HS-27A (cell line): Measurements from ENCODE around the gene KRTAP5-6.

ENCODE experiments used
- DNase-seq: peaks from one replicate; pipeline ENCODE4 v3.0.0-alpha.2; 2012; ENCODE audit warnings: low read depth, missing footprints

The KRTAP5-6 gene

DNA sequence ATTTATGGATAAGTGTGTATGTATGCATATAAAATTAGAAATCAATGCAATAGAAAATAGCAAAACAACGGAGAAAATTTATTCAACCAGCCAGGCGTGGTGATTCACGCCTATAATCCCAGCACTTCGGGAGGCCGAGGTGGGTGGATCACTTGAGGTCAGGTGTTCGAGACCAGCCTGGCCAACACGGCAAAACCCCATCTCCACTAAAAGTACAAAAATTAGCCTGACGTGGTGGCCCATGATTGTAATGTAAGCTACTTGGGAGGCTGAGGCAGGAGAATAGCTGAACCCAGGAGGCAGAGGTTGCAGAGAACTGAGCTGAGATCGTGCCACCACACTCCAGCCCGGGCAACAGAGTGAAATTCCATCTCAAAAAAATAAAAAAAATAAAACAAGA lies 5.5 kb downstream of the KRTAP5-6 start:
- no peak for DNase-seq

DNA sequence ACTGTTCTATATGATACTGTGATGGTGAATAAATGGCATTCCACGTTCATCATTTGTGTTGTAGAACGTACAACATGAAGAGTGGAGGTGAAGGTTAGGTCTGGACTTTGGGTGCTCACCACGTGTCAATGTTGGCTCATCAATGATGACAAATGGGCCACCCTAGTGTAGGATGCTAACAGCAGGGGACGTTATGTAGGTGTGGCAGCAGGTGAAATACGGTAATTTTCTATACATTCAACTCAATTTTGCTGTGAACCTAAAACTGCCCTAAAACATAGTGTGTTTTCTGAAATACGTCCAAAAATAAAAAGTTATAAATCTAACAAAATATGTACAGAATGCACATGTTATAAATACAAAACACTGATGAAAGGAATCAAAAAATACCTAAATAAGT lies 6.2 kb downstream of the KRTAP5-6 start:
- no peak for DNase-seq

DNA sequence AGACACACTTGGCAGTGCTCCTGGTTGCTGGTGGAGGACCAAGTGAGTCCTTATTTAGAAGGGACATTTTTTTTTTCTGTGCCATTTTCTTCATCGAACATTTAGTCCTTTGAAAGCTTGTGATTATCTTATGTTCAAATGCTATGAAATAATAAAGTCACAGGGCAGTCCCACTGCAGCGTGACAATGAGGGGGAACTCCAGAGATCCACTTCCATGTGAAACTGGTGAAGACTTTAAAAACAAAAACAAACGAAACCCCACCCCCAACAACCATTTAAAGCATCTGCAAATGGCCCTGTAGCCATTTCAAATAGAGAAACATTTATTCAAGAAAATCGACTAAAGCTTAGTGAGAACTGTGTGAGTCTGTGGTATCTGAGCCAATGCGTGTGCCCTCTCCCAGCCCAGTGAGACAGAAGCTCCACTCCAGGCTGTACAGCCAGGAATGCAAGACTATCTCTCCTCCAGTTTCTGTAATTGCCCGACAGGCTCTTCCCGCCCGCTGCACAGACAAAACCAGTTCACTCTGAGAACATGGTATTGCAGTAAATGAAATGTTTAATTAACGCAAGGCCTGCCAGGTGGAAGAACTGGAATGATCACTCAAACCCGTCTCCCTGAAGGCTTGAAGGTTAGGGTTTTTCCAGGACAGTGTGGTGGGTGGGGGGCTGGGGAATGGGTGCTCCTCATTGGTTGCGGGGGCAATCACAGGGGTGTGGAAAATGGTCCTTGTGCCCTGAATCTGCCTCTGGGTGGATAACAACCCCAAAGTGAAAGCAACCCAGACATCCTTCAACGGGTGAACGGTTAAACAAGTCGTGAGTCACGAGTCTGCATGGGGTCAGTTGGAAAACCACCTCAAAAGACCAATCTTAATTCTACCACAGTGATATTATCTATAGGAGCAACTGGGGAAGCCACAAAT lies 8.4 kb downstream of the KRTAP5-6 start:
- no peak for DNase-seq

DNA sequence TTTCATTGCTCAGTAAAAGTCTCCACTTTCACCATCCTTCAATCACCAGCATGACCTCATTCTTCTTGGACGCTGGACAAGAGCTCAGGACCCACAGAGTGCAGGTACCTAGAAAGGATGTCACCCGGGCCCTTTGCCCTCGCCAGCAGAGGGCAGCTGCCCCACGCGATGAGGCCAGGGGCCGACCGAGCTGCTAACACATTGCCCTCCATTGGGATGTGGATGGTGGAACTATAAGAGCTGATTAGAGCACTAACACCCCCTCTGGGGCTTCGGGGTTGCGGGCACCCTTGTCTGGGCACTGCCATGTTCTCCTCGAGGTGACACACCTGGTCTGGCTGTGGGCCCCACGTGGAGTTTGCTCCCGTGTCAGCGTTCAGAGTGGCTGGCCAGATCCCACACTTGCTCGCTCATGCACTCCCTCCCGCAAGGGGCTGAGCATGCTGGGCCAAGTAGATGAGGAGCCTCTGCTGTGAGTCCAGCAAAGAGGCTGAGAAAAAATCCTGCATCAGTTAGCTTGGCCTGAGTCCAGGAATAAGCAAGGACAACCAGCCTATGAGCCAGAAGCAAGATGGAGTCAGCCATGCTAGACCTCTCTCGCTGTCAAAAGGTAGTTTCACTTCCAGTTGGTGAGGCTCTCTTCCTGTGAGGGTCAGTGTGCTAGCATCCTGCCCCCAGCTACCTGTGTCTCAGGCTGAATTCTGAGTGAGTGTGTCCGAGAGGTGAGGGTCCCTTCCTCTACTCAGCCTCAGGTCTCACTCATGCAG lies 9.8 kb downstream of the KRTAP5-6 start:
- DNase-seq = no peak

GRCh38 chr11:1707751-1708150 lies 10.8 kb downstream of the KRTAP5-6 start:
- no peak for DNase-seq

- DNase-seq = no peak
Observed at GRCh38 chr11:1708716-1709115, 11.7 kb downstream of the KRTAP5-6 start.

DNA sequence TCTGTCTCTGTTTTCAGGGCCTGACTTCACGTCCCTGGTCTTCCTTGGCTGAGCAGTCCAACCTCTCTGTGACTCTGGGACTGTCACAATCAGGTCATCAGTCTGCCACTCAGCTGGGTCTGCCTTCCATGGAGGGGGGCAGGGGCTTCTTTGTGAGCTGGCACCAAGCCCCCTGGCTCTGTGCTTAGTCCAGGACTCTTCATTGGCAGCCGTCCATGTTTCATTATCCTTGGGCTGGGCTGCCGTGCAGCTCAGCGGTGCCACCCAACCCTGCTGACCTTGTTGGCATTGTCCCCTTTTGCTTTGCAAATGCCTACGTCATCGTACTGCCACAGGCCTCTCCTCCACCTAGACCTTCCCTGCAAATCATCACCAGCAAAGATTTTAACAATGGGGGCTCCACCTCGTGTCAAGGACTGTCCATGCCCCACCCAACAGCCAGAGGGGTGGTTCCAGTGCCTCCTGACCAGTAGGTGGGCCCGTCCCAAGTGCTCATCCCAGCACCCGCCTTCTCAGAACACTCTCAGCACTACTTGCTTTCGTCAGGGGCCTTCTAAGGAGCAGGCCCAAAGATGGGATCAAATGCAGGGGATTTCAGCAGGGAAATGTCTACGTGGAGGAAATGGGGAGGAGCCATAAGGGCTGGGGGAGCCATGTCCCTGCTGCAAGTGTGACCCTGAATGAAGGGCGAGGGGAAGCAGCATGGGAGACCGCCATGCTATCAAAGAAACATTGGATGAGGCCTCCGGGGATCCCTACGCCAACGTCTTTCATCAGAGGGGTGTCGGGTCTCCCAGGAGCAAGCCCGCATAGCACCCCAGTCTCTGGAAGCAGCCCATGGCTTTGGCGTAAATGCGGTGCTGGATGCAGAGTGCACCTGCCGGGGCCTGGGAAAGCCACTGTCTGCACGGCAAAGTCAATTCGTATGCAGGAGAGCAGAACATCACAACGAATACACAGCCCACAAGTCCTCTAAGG lies 18.2 kb downstream of the KRTAP5-6 start:
- no peak for DNase-seq

GRCh38 chr11:1717745-1718144 lies 20.8 kb downstream of the KRTAP5-6 start:
- DNase-seq = no peak

- DNase-seq = no peak
Observed at GRCh38 chr11:1718326-1718725, 21.3 kb downstream of the KRTAP5-6 start.

GRCh38 chr11:1719781-1720180 lies 22.8 kb downstream of the KRTAP5-6 start:
- DNase-seq = no peak

DNA sequence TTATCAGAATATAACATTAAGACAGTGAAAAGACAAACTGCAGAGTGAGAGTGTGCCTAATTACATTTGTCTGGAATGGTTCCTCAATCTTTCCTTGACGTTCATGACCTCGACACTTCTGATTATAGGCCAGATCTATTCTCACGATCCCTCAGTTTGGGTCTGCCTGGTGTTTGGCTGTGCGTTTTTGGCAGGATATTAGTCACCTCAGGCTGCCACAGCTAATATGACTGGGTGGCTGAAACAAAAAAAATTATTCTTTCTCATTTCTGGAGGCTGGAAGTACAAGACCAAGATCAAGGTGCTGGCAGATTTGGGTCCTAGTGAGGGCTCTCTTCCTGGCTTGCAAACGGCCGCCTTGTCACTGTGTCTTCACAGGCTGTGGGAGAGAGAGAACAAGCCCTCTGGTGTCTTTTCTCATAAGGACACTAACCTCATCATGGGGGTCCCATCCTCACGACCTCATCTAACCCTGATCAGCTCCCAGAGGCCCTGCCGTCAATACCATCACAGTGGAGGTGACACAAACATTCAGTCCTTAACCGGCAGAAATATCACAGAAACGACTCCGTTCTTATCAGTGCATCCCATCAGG lies 30.2 kb downstream of the KRTAP5-6 start:
- no peak for DNase-seq

- no peak for DNase-seq
Observed at GRCh38 chr11:1727861-1728260, 30.9 kb downstream of the KRTAP5-6 start.

DNA sequence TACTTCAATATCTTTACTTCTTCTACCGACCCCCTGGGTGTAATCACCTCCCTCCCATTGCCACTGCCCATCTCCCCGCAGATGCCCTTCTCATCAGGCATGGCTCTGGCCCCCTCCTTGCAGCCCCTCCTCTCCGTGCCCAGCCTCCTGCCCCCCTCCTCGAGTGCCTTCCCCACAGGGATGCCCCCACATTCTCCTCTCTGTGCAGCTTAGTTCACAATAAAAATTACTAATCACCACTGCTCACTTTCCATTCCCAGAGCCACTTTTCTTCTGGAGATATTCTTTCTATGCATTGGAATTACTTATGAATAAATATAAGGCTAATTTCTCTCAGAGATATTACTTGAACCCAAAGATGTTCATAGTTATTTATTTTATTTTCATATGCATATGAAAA lies 31.3 kb downstream of the KRTAP5-6 start:
- no peak for DNase-seq

- no peak for DNase-seq
Observed at GRCh38 chr11:1728931-1729691, 32.1 kb downstream of the KRTAP5-6 start.

DNA sequence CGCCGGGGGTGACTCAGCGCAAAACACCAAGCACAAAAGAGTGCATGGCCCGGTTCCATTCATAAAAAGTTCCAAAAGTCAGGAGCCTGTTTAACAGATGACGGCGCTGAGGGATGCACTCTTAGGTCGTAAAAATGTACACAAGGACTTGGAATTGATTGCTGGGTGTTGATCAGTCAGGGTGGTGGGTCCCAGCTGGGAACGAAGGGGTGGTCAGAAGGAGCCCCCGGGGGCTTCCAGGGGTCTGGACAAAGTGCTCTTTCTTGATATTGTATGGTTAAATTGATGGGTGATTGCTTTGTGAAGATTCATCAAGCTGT lies 32.7 kb downstream of the KRTAP5-6 start:
- DNase-seq = no peak

- DNase-seq = no peak
Observed at GRCh38 chr11:1730059-1730629, 33.1 kb downstream of the KRTAP5-6 start.

GRCh38 chr11:1731451-1732059 lies 34.6 kb downstream of the KRTAP5-6 start:
- DNase-seq = no peak

- DNase-seq = no peak
Observed at GRCh38 chr11:1732418-1733008, 35.5 kb downstream of the KRTAP5-6 start.

GRCh38 chr11:1733009-1733715 lies 36.2 kb downstream of the KRTAP5-6 start:
- no peak for DNase-seq
